Neural progenitor cell (in vitro differentiated cells): ENCODE results near the gene LAD1.

Experiments used
- EZH2 ChIP-seq: fragments of 200-600 bp; sonication (generic); IDR thresholded peaks from 2 replicates; pipeline ENCODE4 v1.6.1; 2017; ENCODE audit warnings: antibody characterized with exemption, mild to moderate bottlenecking, moderate library complexity
- TF ChIP-seq, protein P1 (sequence below): fragments of 200-600 bp; sonication (generic); IDR thresholded peaks from 2 replicates; pipeline ENCODE4 v1.5.1; 2017; ENCODE audit warnings: antibody characterized with exemption, mild to moderate bottlenecking

DNA sequence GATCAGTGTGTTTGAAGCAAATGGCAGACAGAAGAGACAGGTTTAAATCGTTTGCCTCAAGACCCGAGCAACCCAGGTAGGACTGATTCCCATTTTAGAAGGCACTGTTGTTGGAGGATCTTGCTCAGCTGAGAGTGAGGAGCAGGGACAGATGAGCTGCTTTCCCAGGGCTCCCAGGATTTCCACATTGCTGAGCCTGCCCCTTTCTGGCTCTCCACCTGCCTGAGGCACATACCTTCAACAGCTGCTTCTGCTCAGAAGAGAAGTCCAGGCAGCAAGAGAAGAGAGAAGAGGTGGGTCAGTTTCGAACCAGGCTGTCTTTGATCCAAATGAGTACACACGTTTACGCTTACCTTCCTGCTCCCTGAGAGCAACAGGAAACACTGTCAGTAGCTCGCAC lies 27.3 kb downstream of the LAD1 start:
- TF ChIP-seq, protein P1, sequence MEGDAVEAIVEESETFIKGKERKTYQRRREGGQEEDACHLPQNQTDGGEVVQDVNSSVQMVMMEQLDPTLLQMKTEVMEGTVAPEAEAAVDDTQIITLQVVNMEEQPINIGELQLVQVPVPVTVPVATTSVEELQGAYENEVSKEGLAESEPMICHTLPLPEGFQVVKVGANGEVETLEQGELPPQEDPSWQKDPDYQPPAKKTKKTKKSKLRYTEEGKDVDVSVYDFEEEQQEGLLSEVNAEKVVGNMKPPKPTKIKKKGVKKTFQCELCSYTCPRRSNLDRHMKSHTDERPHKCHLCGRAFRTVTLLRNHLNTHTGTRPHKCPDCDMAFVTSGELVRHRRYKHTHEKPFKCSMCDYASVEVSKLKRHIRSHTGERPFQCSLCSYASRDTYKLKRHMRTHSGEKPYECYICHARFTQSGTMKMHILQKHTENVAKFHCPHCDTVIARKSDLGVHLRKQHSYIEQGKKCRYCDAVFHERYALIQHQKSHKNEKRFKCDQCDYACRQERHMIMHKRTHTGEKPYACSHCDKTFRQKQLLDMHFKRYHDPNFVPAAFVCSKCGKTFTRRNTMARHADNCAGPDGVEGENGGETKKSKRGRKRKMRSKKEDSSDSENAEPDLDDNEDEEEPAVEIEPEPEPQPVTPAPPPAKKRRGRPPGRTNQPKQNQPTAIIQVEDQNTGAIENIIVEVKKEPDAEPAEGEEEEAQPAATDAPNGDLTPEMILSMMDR: no peak
- no peak for TF ChIP-seq EZH2
